Pancreas (tissue), 10 donors: Measurements from ENCODE around the gene PLPP7. TPM values are rescaled to one million over a fixed set of nuclear protein-coding genes. Genes with fewer than 3 reads are reported as not detected.
"Not testable (repeated sequence)": the region's sequence is repeated elsewhere in the genome, so short reads cannot be mapped to it uniquely, and the experiment has no call there.

Source experiments
- ATAC-seq, 4 donors: fragments of 200-7000 bp; cut with Tn5 transposase; one replicate each; pipeline versions ENCODE4 v1.8.0 to v1.9.1; 2020; ENCODE audit warnings: mild to moderate bottlenecking in 4 of 4, moderate library complexity in 4 of 4
- DNase-seq, 6 donors: peaks; one replicate each; pipeline ENCODE4 v3.0.0-alpha.2; 2020
- FAIRE-seq: peaks from 2 replicates; lab custom pipeline; 2012; peaks lifted over from hg19 to GRCh38; lab: Jason Lieb, UNC
- H3K27ac ChIP-seq, 4 donors: fragments of 200-600 bp; sonication (generic); 1 replicate in 3 of 4; 2 replicates in 1 of 4; pipeline versions ENCODE4 v1.5.0 to v1.8.0; 2020
- H3K27me3 ChIP-seq, 4 donors: fragments of 200-600 bp; one replicate each; pipeline ENCODE4 v1.8.0; 2021
- H3K36me3 ChIP-seq, 3 donors: fragments of 200-600 bp; sonication (generic) in 1 of 3; one replicate each; pipeline versions ENCODE4 v1.5.0 to v1.8.0; 2020 to 2021
- H3K4me1 ChIP-seq, 3 donors: fragments of 200-600 bp; one replicate each; pipeline ENCODE4 v1.8.0; 2021
- H3K4me3 ChIP-seq, 4 donors: fragments of 200-600 bp; sonication (generic) in 2 of 4; one replicate each; pipeline versions ENCODE4 v1.5.0 to v1.8.0; 2020 to 2021
- H3K9me3 ChIP-seq, 4 donors: fragments of 200-600 bp; one replicate each; pipeline ENCODE4 v1.8.0; 2021
- CTCF ChIP-seq, 4 donors: fragments of 200-600 bp; sonication (generic) in 3 of 4; IDR thresholded peaks; one replicate each; pipeline versions ENCODE4 v1.5.0 to v1.8.0; 2021; ENCODE audit warnings: antibody characterized with exemption in 4 of 4
- WGBS, 2 donors: extraction: QIAGEN DNeasy Blood & Tissue Kit; methylation state at CpG; one replicate each; pipeline ENCODE4 v1.1.7; 2013; 5-methylcytosine and 5-hydroxymethylcytosine counted together
- intact Hi-C, 3 donors: fragments of 100-400 bp; cut with DNase I; formaldehyde crosslinking; loops; one replicate each; pipeline versions ENCODE4 v1.11.1 to v1.14.2; 2022
- polyA plus RNA-seq, 2 donors: library from polyadenylated mRNA; stranded (reverse); fragments of 200-250 nt; gene quantifications; one replicate each; pipeline ENCODE4 v1.2.3, GENCODE V29; 2013
- total RNA-seq, 6 donors: library from RNA; stranded (reverse); fragmentation: NEBNext Ultra II Directional in 4 of 6; extraction: Animal tissue kit (Norgen Biotek cat#: 25700) in 4 of 6; gene quantifications; one replicate each; pipeline versions ENCODE4 v1.2.1 to v1.2.4, GENCODE V29; 2021 to 2023
- donor health status: healthy with polysubstance abuse.
- donor health status: DM: no; HTN: no; CAD: no; lungs with moderate emphysema.
- donor health status: DM: no; HTN: no; CAD: no.
- donor health status: control.
- donor health status: control.
- donor health status: Bipolar disorder and iron deficiency.
- donor health status: DM: yes; HTN: yes; CAD: no.
- donor health status: DM: no; HTN: no; CAD: no.
- donor health status: DM: no; HTN: no; CAD: no.
- donor health status: DM: yes; HTN: yes; CAD: no.

PLPP7 gene
- total and polyA plus RNA-seq, 8 donors, result 0.38 to 2.5 (median 1.3) TPM

- intact Hi-C loops, result loop anchor here in 1 of 3 donors (10.0 kb wide), 1 partner anchor 125 kb away; no protein-coding TSS in a partner anchor
- Histone ChIP-seq H3K4me3 (peak overlapping the region in 2 of 4 donors; percentile 12 to 26), H3K27me3 (no peaks in the 10 kb centered on the region), H3K36me3 (no peaks in the 10 kb centered on the region), H3K4me1 (no peaks in the 10 kb centered on the region), H3K27ac (no peak overlapping the region), H3K9me3 (no peaks in the 10 kb centered on the region)
- ATAC-seq (peak; percentile 95 to 99 (median 98)), DNase-seq (peak; percentile 74 to 96 (median 84)), FAIRE-seq (no peak)
- 8% methylated on average over 27 of the region's 27 CpGs for WGBS, 2 donors
- peak; percentile 70 to 76 (median 75) for TF ChIP-seq CTCF (IDR thresholded peaks at IDR 0.05)
These were observed 60.5 kb downstream of the PLPP7 start for GRCh38 chr9:131349881-131350563.

GRCh38 chr9:131356479-131356878, 67.0 kb downstream of the PLPP7 start:
- ATAC-seq, result peak in 3 of 4 donors; percentile 48 to 87 (median 76)
- H3K36me3 ChIP-seq, H3K27ac ChIP-seq, H3K4me1 ChIP-seq, H3K27me3 ChIP-seq, FAIRE-seq, H3K4me3 ChIP-seq, H3K9me3 ChIP-seq: not testable (repeated sequence)
- intact Hi-C loops, result loop anchor here in 1 of 3 donors (10.0 kb wide), 1 partner anchor 118 kb away; no protein-coding TSS in a partner anchor
- WGBS, 2 donors, result 71 to 73% methylated on average over 5 of the region's 6 CpGs
- peak in 1 of 6 donors; percentile 4 for DNase-seq

- no peak for TF ChIP-seq CTCF (IDR thresholded peaks at IDR 0.05)
- H3K27me3 ChIP-seq, result no peaks in the 10 kb centered on the region
- H3K36me3 ChIP-seq, result no peaks in the 10 kb centered on the region
- no peak overlapping the region for H3K27ac ChIP-seq
- WGBS, 2 donors, result 69 to 74% methylated on average over 10 of the region's 10 CpGs
- FAIRE-seq, result no peak
- DNase-seq, result peak in 1 of 6 donors; percentile 27
- ATAC-seq, result no peak
- no peaks in the 10 kb centered on the region for H3K9me3 ChIP-seq
- no peak overlapping the region for H3K4me3 ChIP-seq
- peaks cover 0 to 6% (median 0%) of the 10 kb centered on the region in 3 donors for H3K4me1 ChIP-seq
- intact Hi-C loops, result loop anchor here in 1 of 3 donors (10.0 kb wide), 1 partner anchor 116 kb away; no protein-coding TSS in a partner anchor
These were observed 69.0 kb downstream of the PLPP7 start for GRCh38 chr9:131358556-131358955.

Other genes with a start within 250 kb of the PLPP7 start
- gene AIF1L, start 193.2 kb upstream of the PLPP7 start, total RNA-seq, result 1 to 10 TPM; 2.4 to 5.0 (median 3.8) TPM
- gene AIF1L, start 193.2 kb upstream of the PLPP7 start, polyA plus RNA-seq, result 1 to 10 TPM; 4.0 to 4.6 TPM
- gene NUP214, start 164.1 kb upstream of the PLPP7 start, total RNA-seq, result 10 to 100 TPM; 24.3 to 38.3 (median 27.8) TPM
- 10 to 100 TPM; 24.9 to 35.3 TPM for gene NUP214, start 164.1 kb upstream of the PLPP7 start, polyA plus RNA-seq
- gene FAM78A, start 13.2 kb upstream of the PLPP7 start, total RNA-seq, result 1 to 10 TPM in 3 of 6 donors, under 1 TPM in 3; 0.37 to 3.9 (median 0.93) TPM
- gene FAM78A, start 13.2 kb upstream of the PLPP7 start, polyA plus RNA-seq, result under 1 TPM; 0.45 to 0.76 TPM
- 100 to 1,000 TPM in 2 of 6 donors, 10 to 100 TPM in 4; 67.4 to 132 (median 94.9) TPM for gene PRRC2B, start 104.4 kb downstream of the PLPP7 start, total RNA-seq
- 10 to 100 TPM; 44.8 to 77.9 TPM for gene PRRC2B, start 104.4 kb downstream of the PLPP7 start, polyA plus RNA-seq
- gene POMT1, start 213.2 kb downstream of the PLPP7 start, total RNA-seq, result 10 to 100 TPM; 11.3 to 19.7 (median 16.2) TPM
- 10 to 100 TPM; 47.9 to 66.5 TPM for gene POMT1, start 213.2 kb downstream of the PLPP7 start, polyA plus RNA-seq
- 10 to 100 TPM; 11.2 to 18.7 (median 17.7) TPM for gene UCK1, start 241.5 kb downstream of the PLPP7 start, total RNA-seq
- 10 to 100 TPM; 24.6 to 31.2 TPM for gene UCK1, start 241.5 kb downstream of the PLPP7 start, polyA plus RNA-seq